ENCODE measurements around the gene FAH.

Gene FAH

GRCh38 chr15:80174017-80174746 lies 21.4 kb downstream of the FAH start:
- DNase-seq: no peak

- DNase-seq: no peak
Observed at GRCh38 chr15:80175436-80175835, 22.6 kb downstream of the FAH start.

GRCh38 chr15:80176443-80176842 lies 23.6 kb downstream of the FAH start:
- DNase-seq: no peak

- DNase-seq: no peak
Observed at GRCh38 chr15:80177156-80177555, 24.4 kb downstream of the FAH start.

- DNase-seq: no peak
Observed at GRCh38 chr15:80179025-80179759, 26.4 kb downstream of the FAH start.

- no peak for DNase-seq
Observed at GRCh38 chr15:80179935-80180334, 27.1 kb downstream of the FAH start.

GRCh38 chr15:80180468-80180867 lies 27.7 kb downstream of the FAH start:
- no peak for DNase-seq

GRCh38 chr15:80180986-80181385 lies 28.2 kb downstream of the FAH start:
- DNase-seq: no peak

- DNase-seq: no peak
Observed at GRCh38 chr15:80182611-80183261, 29.9 kb downstream of the FAH start.

- DNase-seq: no peak
Observed at GRCh38 chr15:80183306-80183705, 30.5 kb downstream of the FAH start.

GRCh38 chr15:80183886-80184285 lies 31.1 kb downstream of the FAH start:
- no peak for DNase-seq

GRCh38 chr15:80184554-80184953 lies 31.8 kb downstream of the FAH start:
- no peak for DNase-seq

GRCh38 chr15:80185152-80185551 lies 32.4 kb downstream of the FAH start:
- DNase-seq: no peak

GRCh38 chr15:80186066-80186465 lies 33.3 kb downstream of the FAH start:
- no peak for DNase-seq

GRCh38 chr15:80186597-80186996 lies 33.8 kb downstream of the FAH start:
- DNase-seq: no peak

- no peak for DNase-seq
Observed at GRCh38 chr15:80188251-80188650, 35.5 kb downstream of the FAH start.

- no peak for DNase-seq
Observed at GRCh38 chr15:80191198-80191597, 38.4 kb downstream of the FAH start.

GRCh38 chr15:80191897-80192595 lies 39.2 kb downstream of the FAH start:
- DNase-seq: no peak

GRCh38 chr15:80194186-80194585 lies 41.4 kb downstream of the FAH start:
- no peak for DNase-seq

- DNase-seq: no peak
Observed at GRCh38 chr15:80194914-80195313, 42.1 kb downstream of the FAH start.

GRCh38 chr15:80199366-80199765 lies 46.6 kb downstream of the FAH start:
- DNase-seq: no peak

- DNase-seq: no peak
Observed at GRCh38 chr15:80199869-80200268, 47.1 kb downstream of the FAH start.

GRCh38 chr15:80201256-80202015 lies 48.6 kb downstream of the FAH start:
- DNase-seq: no peak

Measured in CD4-positive, alpha-beta T cell treated with Interleukin-17A for 4 hours (primary cell).